Measurements from ENCODE around the gene PLOD1. TPM values are rescaled to one million over a fixed set of nuclear protein-coding genes. Genes with fewer than 3 reads are reported as not detected.
"Not testable (repeated sequence)": the region's sequence is repeated elsewhere in the genome, so short reads cannot be mapped to it uniquely, and the experiment has no call there.

PLOD1 gene
- total RNA-seq, 1 donor from 2014 or later = 64.4 TPM

DNA sequence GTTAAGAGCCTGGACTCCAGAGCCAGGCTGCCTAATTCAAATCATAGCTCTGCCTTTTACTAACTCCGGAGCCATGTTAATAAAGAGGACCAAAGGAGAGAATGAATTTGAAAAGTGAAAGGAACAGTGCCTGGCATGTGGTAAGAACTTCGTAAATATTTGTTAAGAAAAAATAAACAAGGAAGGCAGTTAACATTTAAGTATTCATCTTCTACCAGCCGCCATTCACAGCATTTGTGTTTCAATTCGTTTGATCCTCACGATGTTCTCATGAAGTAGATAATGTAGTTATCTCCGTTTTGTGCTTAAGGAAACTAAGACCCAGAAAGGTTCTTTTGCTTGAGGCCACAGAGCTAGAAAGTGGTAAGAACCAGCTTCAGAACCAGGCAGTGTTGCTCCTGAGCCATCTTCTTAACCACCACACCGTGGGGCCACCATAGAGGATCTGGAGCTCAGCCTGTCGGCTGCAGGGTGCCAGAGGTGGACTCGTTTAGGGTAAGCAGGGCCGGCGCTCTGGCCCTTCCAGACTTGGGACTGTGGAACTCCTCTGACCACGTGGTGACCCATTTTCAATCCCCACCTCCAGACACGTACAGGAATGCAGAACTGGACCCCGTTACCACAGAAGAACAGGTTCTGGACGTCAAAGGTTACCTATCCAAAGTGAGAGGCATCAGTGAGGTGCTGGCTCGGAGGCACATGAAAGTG is 57.6 kb downstream of the PLOD1 start:
- DNase-seq = no peak
- intact Hi-C loops (cut with micrococcal nuclease) = no loop called here
- ATAC-seq = no peak

DNA sequence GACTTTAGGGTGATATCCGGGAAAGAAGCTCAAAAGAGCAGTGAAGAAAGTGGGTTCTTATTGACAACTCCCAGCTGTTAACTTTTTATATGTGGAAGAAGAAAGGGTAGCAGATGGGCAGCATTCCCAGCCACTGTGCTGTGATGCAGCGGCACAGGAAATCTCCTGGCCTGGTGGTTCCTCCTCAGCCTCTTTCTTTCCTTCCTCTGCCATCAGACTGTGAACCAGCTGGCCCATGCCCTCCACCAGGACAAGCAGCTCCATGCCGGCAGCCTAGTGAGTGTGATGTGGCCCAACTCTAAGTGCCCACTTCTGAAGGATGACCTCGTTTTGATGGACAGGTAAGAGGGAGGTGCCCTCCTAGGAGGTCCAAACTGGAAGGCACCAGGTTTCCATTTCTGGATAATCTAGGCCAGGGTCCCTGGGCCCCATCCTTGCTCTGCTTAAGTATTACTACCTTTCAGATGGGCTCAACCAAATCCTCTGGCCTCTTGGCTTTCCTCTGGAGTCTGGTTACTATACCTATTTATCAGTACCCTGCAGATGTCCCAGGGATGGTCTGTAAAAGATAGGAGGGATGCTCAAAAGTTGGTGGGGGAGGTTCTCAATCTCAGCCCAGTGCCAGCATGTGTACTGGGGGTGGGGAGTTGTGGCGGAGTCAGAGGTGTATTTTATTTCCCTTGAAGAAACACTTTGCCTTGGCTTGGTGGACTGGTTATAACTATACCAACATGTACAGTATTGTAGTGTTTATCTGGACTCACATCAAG is 62.7 kb downstream of the PLOD1 start:
- intact Hi-C loops (cut with micrococcal nuclease) = no loop called here
- peak; percentile 21 for DNase-seq
- ATAC-seq = no peak

DNA sequence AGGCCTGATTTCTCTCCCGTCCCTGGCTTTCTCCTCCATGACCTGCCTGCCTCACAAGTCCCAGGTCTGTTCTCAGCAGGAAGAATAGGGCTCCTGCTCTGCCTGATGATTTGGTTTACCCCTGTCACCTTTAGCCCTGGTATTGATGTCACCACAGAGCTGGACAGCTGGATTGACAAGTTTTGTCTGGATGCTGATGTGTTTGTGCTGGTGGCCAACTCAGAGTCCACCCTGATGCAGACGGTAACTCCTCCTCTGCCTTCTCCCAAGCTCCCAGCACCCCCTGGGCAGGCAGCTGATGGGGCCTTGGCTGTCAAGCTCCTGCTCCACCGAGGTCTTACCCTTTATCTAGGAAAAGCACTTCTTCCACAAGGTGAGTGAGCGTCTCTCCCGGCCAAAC is 64.1 kb downstream of the PLOD1 start:
- intact Hi-C loops (cut with micrococcal nuclease) = no loop called here
- ATAC-seq (no peak), DNase-seq (peak; percentile 22)

DNA sequence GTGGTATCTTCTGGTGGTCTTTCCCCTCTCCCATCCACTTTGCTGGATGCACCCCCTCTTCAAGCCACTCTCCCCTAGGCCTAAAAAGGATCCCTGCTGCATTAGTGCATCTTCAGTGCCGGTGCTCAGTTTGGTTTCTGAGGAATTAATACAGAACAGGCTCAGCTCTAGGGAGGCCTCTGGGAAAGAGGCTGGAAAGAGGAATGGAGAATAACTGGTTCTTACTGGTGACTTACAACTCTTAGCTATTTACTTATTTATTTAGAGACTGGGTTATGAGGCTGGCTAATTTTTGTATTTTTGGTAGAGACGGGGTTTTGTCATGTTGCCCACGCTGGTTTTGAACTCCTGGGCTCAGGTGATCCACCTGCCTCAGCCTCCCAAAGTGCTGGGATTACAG is 64.7 kb downstream of the PLOD1 start:
- no peak for ATAC-seq

DNA sequence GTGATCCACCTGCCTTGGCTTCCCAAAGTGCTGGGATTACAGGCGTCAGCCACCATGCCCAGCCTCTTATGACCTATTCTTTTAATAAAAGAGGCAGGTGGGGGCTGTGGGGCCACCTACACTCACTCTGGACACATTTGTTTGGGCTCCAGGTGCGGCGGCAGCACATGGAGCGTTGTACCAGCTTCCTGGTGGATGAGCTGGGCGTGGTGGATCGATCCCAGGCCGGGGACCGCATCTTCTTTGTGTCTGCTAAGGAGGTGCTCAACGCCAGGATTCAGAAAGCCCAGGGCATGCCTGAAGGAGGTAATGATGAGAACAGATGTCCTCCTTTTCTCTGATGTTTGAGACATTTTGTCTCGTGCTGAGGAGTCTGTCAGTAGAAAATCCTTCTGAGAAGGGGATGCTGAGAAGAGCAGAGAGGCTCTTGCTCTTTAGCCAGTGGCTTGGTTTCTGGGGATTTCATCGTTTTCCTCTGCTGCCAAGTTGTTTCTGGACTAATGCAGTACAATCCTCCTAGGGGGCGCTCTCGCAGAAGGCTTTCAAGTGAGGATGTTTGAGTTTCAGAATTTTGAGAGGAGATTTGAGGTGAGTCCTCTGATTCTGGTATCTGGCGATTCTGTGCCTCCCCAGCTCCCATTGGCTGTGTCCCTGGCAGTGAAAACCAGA is 66.9 kb downstream of the PLOD1 start:
- peak; percentile 29 for DNase-seq
- ATAC-seq = no peak
- intact Hi-C loops (cut with micrococcal nuclease) = no loop called here

More for the DNA sequence above, 64.7 kb downstream of the PLOD1 start:
- DNase-seq = no peak
- intact Hi-C loops (cut with micrococcal nuclease) = no loop called here

DNA sequence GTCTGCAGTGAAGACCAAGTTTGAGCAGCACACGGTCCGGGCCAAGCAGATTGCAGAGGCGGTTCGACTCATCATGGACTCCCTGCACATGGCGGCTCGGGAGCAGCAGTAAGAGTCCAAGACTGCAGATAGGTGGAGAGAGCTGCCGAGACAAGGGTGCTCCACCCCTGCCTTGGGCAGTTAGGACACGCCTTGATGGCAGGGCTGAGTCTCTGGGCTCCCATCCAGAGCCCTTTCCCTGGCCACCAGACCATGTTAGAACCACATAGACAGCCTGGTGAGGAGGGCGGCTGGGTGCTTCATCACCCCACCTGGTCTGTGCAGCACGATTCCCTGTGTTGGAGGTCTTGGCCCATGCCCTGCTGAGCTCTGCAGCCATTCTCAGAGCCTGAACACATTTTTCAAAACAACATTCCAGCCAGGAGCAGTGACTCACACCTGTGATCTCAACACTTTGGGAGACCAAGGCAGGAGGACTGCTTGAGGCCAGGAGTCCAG is 67.5 kb downstream of the PLOD1 start:
- DNase-seq (peak; percentile 73), ATAC-seq (peak; percentile 85)
- intact Hi-C loops (cut with micrococcal nuclease) = no loop called here

DNA sequence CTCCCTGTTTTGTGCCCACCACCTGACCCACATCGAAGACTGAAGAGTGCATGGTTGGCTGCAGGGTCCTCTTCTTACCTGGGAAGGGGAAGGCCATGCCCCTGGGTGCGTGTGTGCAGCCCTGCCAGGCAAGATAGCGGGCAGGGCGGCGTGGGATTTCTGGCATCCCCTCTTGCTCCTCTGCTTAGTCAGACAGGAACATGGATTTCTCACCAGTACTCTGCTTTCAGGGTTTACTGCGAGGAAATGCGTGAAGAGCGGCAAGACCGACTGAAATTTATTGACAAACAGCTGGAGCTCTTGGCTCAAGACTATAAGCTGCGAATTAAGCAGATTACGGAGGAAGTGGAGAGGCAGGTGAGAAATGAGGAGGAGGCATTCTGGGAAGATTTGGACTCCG is 69.2 kb downstream of the PLOD1 start:
- ATAC-seq = no peak
- DNase-seq = no peak
- intact Hi-C loops (cut with micrococcal nuclease) = no loop called here

DNA sequence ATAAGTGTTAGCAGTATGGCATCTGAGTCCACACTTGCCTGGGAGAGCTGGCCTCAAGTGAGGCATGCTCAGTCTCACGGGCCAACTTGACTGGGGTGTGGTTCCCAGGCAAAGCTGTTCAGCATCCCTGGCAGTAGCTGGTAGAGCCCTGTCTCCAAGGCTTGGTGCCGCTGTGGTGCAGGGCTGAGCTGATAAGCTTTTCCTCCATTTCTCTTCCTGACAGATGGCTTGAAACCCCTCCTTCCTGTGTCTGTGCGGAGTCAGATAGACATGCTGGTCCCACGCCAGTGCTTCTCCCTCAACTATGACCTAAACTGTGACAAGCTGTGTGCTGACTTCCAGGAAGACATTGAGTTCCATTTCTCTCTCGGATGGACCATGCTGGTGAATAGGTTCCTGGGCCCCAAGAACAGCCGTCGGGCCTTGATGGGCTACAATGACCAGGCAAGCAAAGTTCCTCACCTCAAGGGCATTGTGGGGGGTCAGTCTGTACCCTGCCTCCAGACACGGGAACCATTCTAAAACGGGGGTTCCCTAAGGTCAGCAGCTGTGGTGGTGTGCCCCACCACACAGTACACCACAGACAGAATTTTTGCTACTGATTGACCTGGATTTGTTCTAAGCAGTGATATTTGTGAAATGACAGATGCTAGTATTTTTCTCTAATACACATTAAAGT is 71.1 kb downstream of the PLOD1 start:
- DNase-seq = no peak
- intact Hi-C loops (cut with micrococcal nuclease) = no loop called here

DNA sequence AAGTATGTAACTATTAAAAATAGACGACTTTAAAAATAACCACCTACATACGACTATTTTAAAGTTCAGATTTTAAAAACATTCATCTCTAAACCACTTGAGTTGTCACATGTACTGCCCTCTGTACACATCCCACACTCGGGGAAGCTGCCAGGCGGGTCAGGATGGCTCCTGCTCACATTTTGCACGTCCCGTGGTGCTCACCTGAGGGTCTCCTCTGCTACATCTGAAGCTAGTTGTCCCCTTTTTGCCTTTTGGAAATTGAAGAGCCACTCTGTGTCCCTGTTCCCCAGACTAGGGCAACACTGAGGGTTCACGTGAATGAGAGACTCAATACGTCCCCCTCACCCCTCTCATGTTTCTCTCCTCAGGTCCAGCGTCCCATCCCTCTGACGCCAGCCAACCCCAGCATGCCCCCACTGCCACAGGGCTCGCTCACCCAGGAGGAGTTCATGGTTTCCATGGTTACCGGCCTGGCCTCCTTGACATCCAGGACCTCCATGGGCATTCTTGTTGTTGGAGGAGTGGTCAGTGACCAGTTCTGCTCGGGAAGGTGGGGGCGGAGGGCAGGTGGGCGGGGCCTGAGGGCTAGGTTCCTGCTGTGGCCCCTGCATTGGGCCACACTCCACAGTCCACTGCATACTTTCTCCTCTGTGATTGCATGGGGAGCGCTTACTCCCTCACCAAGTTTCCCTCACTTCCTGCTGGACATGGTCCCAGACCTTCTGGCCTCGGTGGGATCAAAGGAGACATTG is 71.8 kb downstream of the PLOD1 start:
- ATAC-seq (no peak), DNase-seq (no peak)
- intact Hi-C loops (cut with micrococcal nuclease) = no loop called here

More for the DNA sequence above, 71.1 kb downstream of the PLOD1 start:
- no peak for ATAC-seq

DNA sequence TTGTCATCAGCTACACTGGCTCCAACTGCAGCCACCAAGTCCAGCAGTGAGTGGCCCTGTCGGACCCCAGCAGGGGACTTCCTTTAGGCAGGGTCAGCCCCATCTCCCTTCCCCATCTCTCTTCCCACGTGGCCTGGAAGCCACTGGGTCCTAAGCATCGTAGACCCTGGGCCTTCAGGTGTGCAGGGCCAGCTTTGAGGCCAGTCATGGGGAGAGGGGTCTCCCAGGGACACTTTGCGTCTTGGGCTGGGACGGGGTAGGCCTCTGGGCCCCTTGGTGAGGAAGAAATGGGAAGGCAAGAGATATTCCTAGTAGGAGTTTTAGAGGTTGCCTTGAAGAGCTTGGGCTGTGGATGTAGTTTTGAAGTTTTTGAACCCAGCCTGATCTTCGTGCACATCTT is 72.7 kb downstream of the PLOD1 start:
- DNase-seq = no peak
- intact Hi-C loops (cut with micrococcal nuclease) = no loop called here
- ATAC-seq = no peak

DNA sequence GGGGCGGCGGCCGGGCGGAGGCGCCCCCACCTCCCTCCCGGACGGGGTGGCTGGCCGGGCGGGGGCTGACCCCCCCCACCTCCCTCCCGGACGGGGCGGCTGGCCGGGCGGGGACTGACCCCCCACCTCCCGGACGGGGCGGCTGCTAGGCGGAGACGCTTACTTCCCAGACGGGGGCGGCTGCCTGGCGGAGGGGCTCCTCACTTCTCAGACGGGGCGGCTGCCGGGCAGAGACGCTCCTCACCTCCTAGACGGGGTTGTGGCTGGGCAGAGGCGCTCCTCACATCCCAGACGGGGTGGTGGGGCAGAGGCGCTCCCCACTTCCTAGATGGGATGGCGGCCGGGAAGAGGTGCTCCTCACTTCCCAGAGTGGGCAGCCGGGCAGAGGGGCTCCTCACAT is 73.8 kb downstream of the PLOD1 start:
- ATAC-seq; DNase-seq; intact Hi-C loops (cut with micrococcal nuclease): not testable (repeated sequence)

DNA sequence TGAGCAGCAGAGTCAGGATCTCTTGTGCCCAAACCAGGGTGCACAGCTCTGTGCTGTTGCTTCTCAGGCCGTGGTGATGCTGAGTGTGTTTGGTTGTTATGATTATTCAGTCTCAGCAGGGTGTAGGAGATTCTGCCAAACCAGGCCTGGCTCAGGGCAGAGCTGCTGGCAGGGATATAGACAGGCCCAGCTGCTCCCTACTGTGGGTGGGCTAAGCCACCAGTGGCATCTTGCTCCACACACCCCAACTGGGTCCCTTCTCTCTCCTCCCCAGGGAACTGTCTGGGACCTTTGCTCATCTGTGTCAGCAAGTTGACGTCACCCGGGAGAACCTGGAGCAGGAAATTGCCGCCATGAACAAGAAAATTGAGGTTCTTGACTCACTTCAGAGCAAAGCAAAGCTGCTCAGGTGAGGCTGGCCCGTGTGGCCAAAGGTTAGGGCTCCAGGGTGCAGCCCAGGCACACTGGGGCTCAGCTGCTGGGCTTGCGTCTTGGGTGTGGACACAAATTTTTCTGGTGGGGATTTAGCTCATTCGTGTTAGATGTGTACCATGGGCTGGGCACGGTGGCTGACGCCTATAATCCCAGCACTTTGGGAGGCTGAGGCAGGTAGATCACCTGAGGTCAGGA is 74.9 kb downstream of the PLOD1 start:
- ATAC-seq (no peak), DNase-seq (no peak)
- intact Hi-C loops (cut with micrococcal nuclease) = no loop called here

DNA sequence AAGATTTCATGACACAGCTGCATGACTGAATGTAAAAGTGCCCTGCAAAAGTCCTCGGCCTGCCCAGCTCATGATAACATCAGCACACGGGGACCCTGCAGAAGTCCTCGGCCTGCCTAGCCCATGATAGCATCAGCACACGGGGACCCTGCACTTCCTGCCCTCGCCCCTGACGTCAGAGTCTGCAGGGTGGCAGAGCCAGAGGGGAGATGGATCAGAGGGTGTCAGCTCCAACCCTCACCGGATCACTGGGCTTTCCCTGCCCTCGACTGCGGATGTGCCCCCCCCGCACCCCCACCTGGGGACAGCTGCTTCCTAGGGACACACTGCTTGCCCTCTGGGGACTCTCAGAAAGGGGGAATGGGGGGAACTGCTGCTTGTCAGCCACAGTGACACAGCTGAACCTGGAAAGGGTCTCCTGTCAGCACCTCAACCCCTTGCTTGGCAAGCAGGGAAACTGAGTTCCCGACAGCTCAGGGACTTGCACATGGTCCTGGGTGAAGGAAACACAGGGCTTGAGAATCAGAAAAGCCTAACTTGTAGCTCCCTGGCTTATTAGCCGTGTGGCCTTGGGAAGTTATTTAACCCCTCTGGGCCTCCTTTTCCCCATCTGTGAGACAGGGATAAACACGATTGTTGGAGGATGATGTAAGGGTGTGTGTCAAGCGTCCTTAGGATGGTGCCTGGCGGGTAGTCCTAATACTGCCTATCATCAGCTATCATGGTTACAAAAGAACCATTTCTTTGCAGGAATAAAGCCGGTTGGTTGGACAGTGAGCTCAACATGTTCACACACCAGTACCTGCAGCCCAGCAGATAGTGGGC is 76.4 kb downstream of the PLOD1 start:
- no peak for ATAC-seq

DNA sequence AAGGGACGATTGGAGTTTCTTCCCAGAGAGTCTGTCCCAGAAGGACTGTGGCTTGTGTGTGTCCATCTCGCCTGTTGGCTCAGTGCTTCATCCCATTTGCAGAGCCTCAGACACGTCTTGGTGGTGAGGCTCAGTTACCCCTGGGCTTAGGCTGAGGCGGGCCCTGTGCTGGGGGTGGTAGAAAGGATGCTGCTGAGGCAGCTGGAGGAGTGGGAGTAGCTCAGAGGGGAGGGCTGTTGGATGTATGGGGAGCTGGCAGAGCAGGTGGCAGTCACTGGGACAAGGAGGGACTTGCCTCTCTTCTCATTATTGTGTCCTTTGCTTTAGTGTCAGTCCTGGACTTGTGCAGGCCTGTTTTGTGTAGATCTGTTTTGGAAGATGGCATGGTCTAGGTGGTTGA is 77.5 kb downstream of the PLOD1 start:
- ATAC-seq = no peak
- intact Hi-C loops (cut with micrococcal nuclease) = no loop called here
- no peak for DNase-seq

More for the DNA sequence above, 76.4 kb downstream of the PLOD1 start:
- no peak for DNase-seq
- intact Hi-C loops (cut with micrococcal nuclease) = no loop called here

DNA sequence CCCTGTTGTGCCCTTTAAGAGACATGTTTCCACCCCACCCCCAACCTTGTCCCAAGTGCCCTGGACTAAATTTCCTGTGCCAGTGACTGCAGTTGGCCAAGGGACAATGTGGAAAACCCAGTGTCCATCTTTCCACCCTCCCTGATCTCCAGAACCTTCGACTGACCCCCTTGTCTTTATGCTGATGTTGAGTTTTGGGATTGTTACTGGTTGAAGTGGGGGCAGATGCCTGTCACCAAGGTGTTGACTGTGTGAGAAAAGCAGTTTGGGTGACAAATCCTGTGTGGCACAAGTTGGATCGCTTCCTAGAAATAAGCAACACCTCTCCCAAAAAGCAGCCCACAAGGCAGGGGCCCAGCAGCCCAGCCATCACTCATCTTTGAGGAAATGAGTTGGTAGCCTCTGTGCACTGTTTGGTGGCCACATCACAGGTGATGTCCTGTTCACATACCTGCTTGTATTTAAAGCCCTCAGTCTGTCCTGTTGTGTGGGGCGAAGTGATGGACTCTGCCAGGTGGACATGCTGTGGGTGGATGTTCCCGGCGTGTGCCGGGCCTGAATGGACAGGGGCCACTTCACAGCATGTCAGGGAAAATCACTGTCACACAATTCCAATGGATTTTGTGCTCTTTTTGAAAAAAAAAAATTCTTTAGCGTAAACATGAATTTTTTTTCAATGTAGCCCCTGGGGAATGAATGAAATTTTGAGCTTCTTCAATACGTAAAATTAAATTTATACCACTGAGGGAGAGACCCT is 78.2 kb downstream of the PLOD1 start:
- ATAC-seq = no peak

DNA sequence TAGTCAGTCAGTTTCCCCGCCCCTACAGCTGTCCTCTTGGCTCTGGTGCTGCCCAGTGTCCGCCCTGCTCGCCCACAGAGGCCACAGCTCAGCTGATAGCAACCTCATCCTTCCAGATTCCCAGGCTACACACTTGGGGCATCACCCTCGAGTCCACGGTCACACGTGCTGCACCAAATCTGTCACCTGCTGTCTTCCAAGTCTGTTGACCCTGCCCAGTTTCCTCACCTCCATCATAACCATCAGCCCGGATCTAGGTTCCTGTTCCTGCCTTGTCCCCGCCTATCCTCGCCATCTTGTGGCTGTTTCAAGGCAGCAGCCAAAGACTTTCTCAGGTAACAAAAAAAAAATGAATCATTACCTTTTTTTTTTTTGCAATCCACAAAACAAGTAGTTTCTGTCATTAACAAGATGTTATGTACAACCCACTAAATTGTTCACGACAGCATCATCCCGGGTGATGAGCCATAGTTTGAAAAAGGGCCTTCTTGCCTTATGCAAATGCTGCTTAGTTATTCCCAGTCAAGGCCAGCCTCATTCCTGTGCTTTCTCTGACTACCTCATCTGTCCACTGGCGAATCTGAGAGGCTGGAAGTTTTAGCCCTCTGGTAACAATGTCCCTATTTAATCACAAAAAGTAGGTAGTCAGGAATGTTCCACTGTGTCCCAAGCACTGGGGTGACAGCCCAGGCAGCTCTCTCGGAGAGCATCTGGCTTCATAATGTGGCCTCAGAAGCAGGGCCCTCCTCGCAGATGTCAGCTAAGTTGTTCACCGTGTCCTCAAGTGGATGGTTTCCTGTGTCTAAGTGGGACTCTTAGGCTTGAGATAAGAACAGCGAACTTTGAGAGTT is 79.8 kb downstream of the PLOD1 start:
- DNase-seq (no peak), ATAC-seq (peak; percentile 8)
- intact Hi-C loops (cut with micrococcal nuclease) = no loop called here

More for the DNA sequence above, 78.2 kb downstream of the PLOD1 start:
- intact Hi-C loops (cut with micrococcal nuclease) = no loop called here
- DNase-seq = no peak

Measured in left ventricle myocardium superior (tissue), 1 donor.